A673 (cell line): ENCODE results near the gene PRSS53. TPM values are rescaled to one million over a fixed set of nuclear protein-coding genes. Genes with fewer than 3 reads are reported as not detected.

Experiments
- BruUV-seq: library from RNA; stranded (reverse); fragments of 400-500 nt; replicated peaks from 2 replicates; lab custom pipeline; 2021; lab: Mats Ljungman, UMichigan
- CTCF ChIA-PET: fragments of 300-600 bp; sonication (Branson Sonifier 250); formaldehyde crosslinking; loops from one replicate; lab custom pipeline; 2022; ENCODE audit warnings: antibody characterized with exemption; lab: Charles Lee
- POLR2A ChIA-PET: fragments of 300-600 bp; sonication (Branson Sonifier 250); formaldehyde crosslinking; loops from one replicate; lab custom pipeline; 2022; ENCODE audit warnings: antibody characterized with exemption; ENCODE audit not compliant: low non-redundant PET; lab: Charles Lee
- DNase-seq: peaks from one replicate; pipeline ENCODE4 v3.0.0-alpha.2; 2015; ENCODE audit warnings: low spot score
- H3K27ac ChIP-seq: fragments of 200-600 bp; sonication (generic); 2 replicates; pipeline ENCODE4 v1.5.1; 2016; ENCODE audit warnings: mixed run types, low read depth, mild to moderate bottlenecking, mixed read lengths, antibody characterized with exemption, low read length; ENCODE audit not compliant: poor library complexity, severe bottlenecking
- H3K27me3 ChIP-seq: fragments of 200-600 bp; sonication (generic); replicated peaks from 2 replicates; pipeline ENCODE4 v1.6.1; 2017; ENCODE audit warnings: mixed run types, low read depth, mild to moderate bottlenecking, mixed read lengths, antibody characterized with exemption, low read length; ENCODE audit not compliant: insufficient read depth, poor library complexity
- H3K36me3 ChIP-seq: fragments of 200-600 bp; sonication (generic); 2 replicates; pipeline ENCODE4 v1.6.1; 2016; ENCODE audit warnings: mixed run types, mild to moderate bottlenecking, mixed read lengths, antibody characterized with exemption, low read length; ENCODE audit not compliant: insufficient read depth, poor library complexity, severe bottlenecking
- H3K4me1 ChIP-seq: fragments of 200-600 bp; sonication (generic); 2 replicates; pipeline ENCODE4 v1.6.1; 2017; ENCODE audit warnings: mixed run types, mild to moderate bottlenecking, mixed read lengths, antibody characterized with exemption, low read length; ENCODE audit not compliant: insufficient read depth, poor library complexity, severe bottlenecking
- H3K4me3 ChIP-seq: fragments of 200-600 bp; sonication (generic); 2 replicates; pipeline ENCODE4 v1.5.1; 2016; ENCODE audit warnings: low read depth, mixed run types, mild to moderate bottlenecking, mixed read lengths, low read length; ENCODE audit not compliant: poor library complexity, severe bottlenecking
- H3K9me3 ChIP-seq: fragments of 200-600 bp; sonication (generic); 2 replicates; pipeline ENCODE4 v1.6.1; 2016; ENCODE audit warnings: mixed run types, low read depth, mild to moderate bottlenecking, mixed read lengths, antibody characterized with exemption, low read length; ENCODE audit not compliant: poor library complexity, severe bottlenecking
- CTCF ChIP-seq: fragments of 300-800, 200-600 bp; sonication (generic); conservative IDR thresholded peaks from 2 replicates; pipeline ENCODE4 v1.5.1; 2017; ENCODE audit warnings: low read depth, mild to moderate bottlenecking, antibody characterized with exemption, low read length, moderate library complexity, mixed read lengths
- EZH2 ChIP-seq: fragments of 200-600 bp; sonication (generic); IDR thresholded peaks from 2 replicates; pipeline ENCODE4 v1.6.1; 2017; ENCODE audit warnings: borderline replicate concordance, low read depth, mild to moderate bottlenecking, mixed read lengths, antibody characterized with exemption, low read length; ENCODE audit not compliant: poor library complexity, severe bottlenecking
- intact Hi-C: fragments of 100-400 bp; cut with micrococcal nuclease; formaldehyde crosslinking; loops from one replicate; pipeline ENCODE4 v1.10.0; 2022; ENCODE audit not compliant: unreplicated experiment
- total RNA-seq: library from RNA; stranded (reverse); gene quantifications from 2 replicates; pipeline ENCODE4 v1.2.3, GENCODE V29; 2021

PRSS53 gene
- total RNA-seq, 1 experiment from 2014 or later = 3.1 TPM

- no peaks in the 10 kb centered on the region for H3K9me3 ChIP-seq
- H3K4me1 ChIP-seq = peaks cover 7% of the 10 kb centered on the region
- no TSS peak for BruUV-seq
- CTCF ChIA-PET = no interaction called here
- intact Hi-C loops = no loop called here
- H3K4me3 ChIP-seq = no peak overlapping the region
- TF ChIP-seq EZH2 (no peak), CTCF (no peak)
- peaks cover 45% of the 10 kb centered on the region for H3K36me3 ChIP-seq
- POLR2A ChIA-PET = no interaction called here
- DNase-seq = no peak
- no peaks in the 10 kb centered on the region for H3K27me3 ChIP-seq
- H3K27ac ChIP-seq = no peak overlapping the region
Observed at GRCh38 chr16:31078597-31079341, 10.0 kb downstream of the PRSS53 start.

- ChIA-PET POLR2A (no interaction called here), CTCF (no interaction called here)
- no peak for TF ChIP-seq EZH2
- TF ChIP-seq CTCF = no peak
- H3K36me3 ChIP-seq = peaks cover 45% of the 10 kb centered on the region
- BruUV-seq = no TSS peak
- no peaks in the 10 kb centered on the region for H3K9me3 ChIP-seq
- H3K4me1 ChIP-seq = peaks cover 7% of the 10 kb centered on the region
- no peak for DNase-seq
- H3K27ac ChIP-seq = no peak overlapping the region
- H3K27me3 ChIP-seq = no peaks in the 10 kb centered on the region
- intact Hi-C loops = no loop called here
- H3K4me3 ChIP-seq = no peak overlapping the region
Observed at GRCh38 chr16:31077592-31078396, 10.9 kb downstream of the PRSS53 start.

- no TSS peak for BruUV-seq
- CTCF ChIA-PET = no interaction called here
Observed at GRCh38 chr16:31077024-31077423, 11.7 kb downstream of the PRSS53 start.

More at GRCh38 chr16:31077024-31077423, 11.7 kb downstream of the PRSS53 start:
- Histone ChIP-seq H3K4me1 (peaks cover 9% of the 10 kb centered on the region), H3K27me3 (no peaks in the 10 kb centered on the region), H3K9me3 (no peaks in the 10 kb centered on the region), H3K4me3 (no peak overlapping the region), H3K36me3 (peaks cover 45% of the 10 kb centered on the region), H3K27ac (no peak overlapping the region)
- DNase-seq = no peak
- POLR2A ChIA-PET = no interaction called here
- intact Hi-C loops = no loop called here
- TF ChIP-seq EZH2 = no peak
- TF ChIP-seq CTCF = no peak
